Central memory CD8-positive, alpha-beta T cell (primary cell): ENCODE data around the gene ACP2.
"Not testable (repeated sequence)": the region's sequence is repeated elsewhere in the genome, so short reads cannot be mapped to it uniquely, and the experiment has no call there.

Source experiments
- ATAC-seq: fragments of 150-1000 bp; cut with Tn5 transposase; replicated peaks from 2 replicates; pipeline ENCODE4 v1.10.0; 2022; ENCODE audit warnings: mild to moderate bottlenecking, moderate FRiP score, moderate number of reproducible peaks; ENCODE audit not compliant: poor library complexity, severe bottlenecking; ENCODE audit errors: extremely low read depth
- DNase-seq, 2 donors: peaks; one replicate each; pipeline ENCODE4 v3.0.0; 2021; ENCODE audit warnings: low spot score in 2 of 2
- H3K27ac Mint-ChIP-seq: one replicate; pipeline ENCODE4 v1.8.0; 2022; ENCODE audit warnings: low read depth, mild to moderate bottlenecking, moderate library complexity, mixed read lengths
- H3K27me3 Mint-ChIP-seq: one replicate; pipeline ENCODE4 v1.8.0; 2022; ENCODE audit warnings: mixed read lengths
- H3K36me3 Mint-ChIP-seq: one replicate; pipeline ENCODE4 v1.8.0; 2022; ENCODE audit warnings: mild to moderate bottlenecking, moderate library complexity, mixed read lengths; ENCODE audit not compliant: insufficient read depth
- H3K4me1 Mint-ChIP-seq: one replicate; pipeline ENCODE4 v1.8.0; 2022; ENCODE audit warnings: mixed read lengths
- H3K4me3 Mint-ChIP-seq: one replicate; pipeline ENCODE4 v1.8.0; 2022; ENCODE audit warnings: mild to moderate bottlenecking, moderate library complexity, mixed read lengths
- H3K9me3 Mint-ChIP-seq: one replicate; pipeline ENCODE4 v1.8.0; 2022; ENCODE audit warnings: mixed read lengths

ACP2 gene

GRCh38 chr11:47204637-47204989 is 44.0 kb downstream of the ACP2 start:
- ATAC-seq (no peak), DNase-seq (no peak)
- Mint-ChIP-seq H3K4me3 (no peak overlapping the region), H3K9me3 (no peaks in the 10 kb centered on the region), H3K27ac (no peak overlapping the region), H3K27me3 (no peaks in the 10 kb centered on the region), H3K36me3 (no peaks in the 10 kb centered on the region), H3K4me1 (no peaks in the 10 kb centered on the region)

- ATAC-seq (no peak), DNase-seq (no peak)
- Mint-ChIP-seq H3K9me3 (no peaks in the 10 kb centered on the region), H3K4me1 (no peaks in the 10 kb centered on the region), H3K27me3 (peaks cover 10% of the 10 kb centered on the region), H3K36me3 (no peaks in the 10 kb centered on the region), H3K4me3 (no peak overlapping the region), H3K27ac (no peak overlapping the region)
Observed at GRCh38 chr11:47202576-47202975, 46.0 kb downstream of the ACP2 start.

- H3K4me1 Mint-ChIP-seq, result no peaks in the 10 kb centered on the region
- no peak overlapping the region for H3K4me3 Mint-ChIP-seq
- ATAC-seq (no peak), DNase-seq (no peak)
- no peak overlapping the region for H3K27ac Mint-ChIP-seq
- H3K9me3 Mint-ChIP-seq, result no peaks in the 10 kb centered on the region
- H3K27me3 Mint-ChIP-seq, result peaks cover 10% of the 10 kb centered on the region
- no peaks in the 10 kb centered on the region for H3K36me3 Mint-ChIP-seq
Observed at GRCh38 chr11:47201015-47201414, 47.6 kb downstream of the ACP2 start.

GRCh38 chr11:47198161-47198560 is 50.5 kb downstream of the ACP2 start:
- not testable (repeated sequence) for H3K4me3 Mint-ChIP-seq, ATAC-seq, H3K9me3 Mint-ChIP-seq, H3K4me1 Mint-ChIP-seq, H3K27ac Mint-ChIP-seq, DNase-seq, H3K36me3 Mint-ChIP-seq
- peaks cover 10% of the 10 kb centered on the region for H3K27me3 Mint-ChIP-seq

GRCh38 chr11:47192111-47192510 is 56.5 kb downstream of the ACP2 start:
- H3K4me3 Mint-ChIP-seq, result no peak overlapping the region
- DNase-seq (no peak), ATAC-seq (no peak)
- H3K27ac Mint-ChIP-seq, result no peak overlapping the region
- H3K4me1 Mint-ChIP-seq, result no peaks in the 10 kb centered on the region
- no peaks in the 10 kb centered on the region for H3K9me3 Mint-ChIP-seq
- H3K27me3 Mint-ChIP-seq, result peaks cover 22% of the 10 kb centered on the region
- H3K36me3 Mint-ChIP-seq, result peaks cover 1% of the 10 kb centered on the region

- not testable (repeated sequence) for H3K4me3 Mint-ChIP-seq, DNase-seq, ATAC-seq, H3K36me3 Mint-ChIP-seq, H3K27ac Mint-ChIP-seq, H3K4me1 Mint-ChIP-seq, H3K9me3 Mint-ChIP-seq
- peaks cover 22% of the 10 kb centered on the region for H3K27me3 Mint-ChIP-seq
Observed at GRCh38 chr11:47191137-47191536, 57.5 kb downstream of the ACP2 start.
